Prostate gland (tissue), 2 donors: Measurements from ENCODE around the gene VSIG10L. TPM values are rescaled to one million over a fixed set of nuclear protein-coding genes. Genes with fewer than 3 reads are reported as not detected.

ENCODE experiments used
- DNase-seq: peaks from one replicate; pipeline ENCODE4 v3.0.0-alpha.2; 2019; ENCODE audit warnings: low spot score
- H3K27ac ChIP-seq, 2 donors: fragments of 200-600 bp; sonication (generic); 2 replicates each; pipeline ENCODE4 v1.5.1; 2017 to 2019
- H3K27me3 ChIP-seq: fragments of 200-600 bp; sonication (generic); replicated peaks from 2 replicates; pipeline ENCODE4 v1.5.1; 2019; ENCODE audit not compliant: insufficient read depth
- H3K36me3 ChIP-seq, 2 donors: fragments of 200-600 bp; sonication (generic); 1 replicate in 1 of 2; 2 replicates in 1 of 2; pipeline versions ENCODE4 v1.5.1 to v1.8.1; 2017 to 2019
- H3K4me1 ChIP-seq: fragments of 200-600 bp; sonication (generic); replicated peaks from 2 replicates; pipeline ENCODE4 v1.5.1; 2019
- H3K4me3 ChIP-seq, 2 donors: fragments of 200-600 bp; sonication (generic); 2 replicates each; pipeline ENCODE4 v1.5.1; 2017 to 2019
- H3K9me3 ChIP-seq: fragments of 200-600 bp; sonication (generic); 2 replicates; pipeline ENCODE4 v1.5.1; 2017
- CTCF ChIP-seq, 4 experiments: fragments of 200-600 bp in 2 of 4; fragments of 450-650 bp in 2 of 4; sonication (generic) in 2 of 4; IDR thresholded peaks; 1 replicate in 3 of 4; 2 replicates in 1 of 4; pipeline ENCODE4 v1.5.1; 2016 to 2019; ENCODE audit warnings: antibody characterized with exemption in 4 of 4, mild to moderate bottlenecking in 2 of 4, moderate library complexity in 2 of 4
- POLR2A ChIP-seq: fragments of 450-650 bp; IDR thresholded peaks from one replicate; pipeline ENCODE4 v1.6.1; 2016; ENCODE audit warnings: antibody characterized with exemption, mild to moderate bottlenecking
- POLR2AphosphoS5 ChIP-seq: sonication (generic); formaldehyde crosslinking; IDR thresholded peaks from one replicate; pipeline ENCODE4 v1.6.1; 2017; ENCODE audit warnings: antibody characterized with exemption
- WGBS: methylation state at CpG from one replicate; pipeline ENCODE4 v1.1.5; 2018; 5-methylcytosine and 5-hydroxymethylcytosine counted together
- intact Hi-C: fragments of 100-400 bp; cut with DNase I; formaldehyde crosslinking; loops from one replicate; pipeline ENCODE4 v1.14.2; 2022
- total RNA-seq, 2 donors: library from RNA; depleted of rRNA; stranded (reverse); fragments of >200 nt; gene quantifications; one replicate each; pipeline ENCODE4 v1.1.0, GENCODE V29; 2016

VSIG10L gene
- total RNA-seq, 2 donors from 2014 or later = 2.3 to 9.9 TPM

- no peak for TF ChIP-seq CTCF (IDR thresholded peaks at IDR 0.05)
- TF ChIP-seq POLR2A = no peak
- TF ChIP-seq POLR2AphosphoS5 = no peak
- H3K27me3 ChIP-seq = peaks cover 17% of the 10 kb centered on the region
- WGBS = 16% methylated on average over 34 of the region's 36 CpGs
- no peaks in the 10 kb centered on the region for H3K36me3 ChIP-seq
- no peak overlapping the region for H3K27ac ChIP-seq
- intact Hi-C loops = no loop called here
- no peak overlapping the region for H3K4me3 ChIP-seq
- H3K4me1 ChIP-seq = no peaks in the 10 kb centered on the region
- H3K9me3 ChIP-seq = no peaks in the 10 kb centered on the region
- DNase-seq = no peak
Observed at GRCh38 chr19:51326216-51327065, 15.5 kb downstream of the VSIG10L start.

GRCh38 chr19:51325161-51325976, 16.6 kb downstream of the VSIG10L start:
- H3K4me3 ChIP-seq = no peak overlapping the region
- TF ChIP-seq POLR2A = no peak
- TF ChIP-seq POLR2AphosphoS5 = no peak
- TF ChIP-seq CTCF (IDR thresholded peaks at IDR 0.05) = no peak
- no peak for DNase-seq
- WGBS = 72% methylated on average over 25 of the region's 26 CpGs
- intact Hi-C loops = no loop called here
- peaks cover 17% of the 10 kb centered on the region for H3K27me3 ChIP-seq
- H3K9me3 ChIP-seq = no peaks in the 10 kb centered on the region
- H3K36me3 ChIP-seq = no peaks in the 10 kb centered on the region
- no peaks in the 10 kb centered on the region for H3K4me1 ChIP-seq
- no peak overlapping the region for H3K27ac ChIP-seq

- no peaks in the 10 kb centered on the region for H3K4me1 ChIP-seq
- TF ChIP-seq POLR2AphosphoS5 (no peak), POLR2A (no peak), CTCF (IDR thresholded peaks at IDR 0.05) (no peak)
- H3K27ac ChIP-seq = no peak overlapping the region
- no peaks in the 10 kb centered on the region for H3K36me3 ChIP-seq
- WGBS = 55% methylated on average over 6 of the region's 6 CpGs
- no peaks in the 10 kb centered on the region for H3K9me3 ChIP-seq
- no peak overlapping the region for H3K4me3 ChIP-seq
- intact Hi-C loops = no loop called here
- H3K27me3 ChIP-seq = peaks cover 15% of the 10 kb centered on the region
- DNase-seq = no peak
Observed at GRCh38 chr19:51324167-51324481, 17.8 kb downstream of the VSIG10L start.

GRCh38 chr19:51323481-51324166, 18.3 kb downstream of the VSIG10L start:
- 81% methylated on average over 29 of the region's 29 CpGs for WGBS
- Histone ChIP-seq H3K36me3 (no peaks in the 10 kb centered on the region), H3K4me3 (no peak overlapping the region), H3K27me3 (peaks cover 12% of the 10 kb centered on the region), H3K4me1 (no peaks in the 10 kb centered on the region), H3K27ac (no peak overlapping the region), H3K9me3 (no peaks in the 10 kb centered on the region)
- DNase-seq = no peak
- intact Hi-C loops = no loop called here
- TF ChIP-seq POLR2AphosphoS5 = no peak

GRCh38 chr19:51321799-51322198, 20.1 kb downstream of the VSIG10L start:
- Histone ChIP-seq H3K4me3 (no peak overlapping the region), H3K36me3 (no peaks in the 10 kb centered on the region), H3K4me1 (no peaks in the 10 kb centered on the region), H3K27ac (no peak overlapping the region), H3K27me3 (peaks cover 10% of the 10 kb centered on the region), H3K9me3 (no peaks in the 10 kb centered on the region)
- WGBS = 63% methylated on average over 13 of the region's 14 CpGs
- no peak for DNase-seq
- TF ChIP-seq POLR2AphosphoS5 (no peak), POLR2A (no peak), CTCF (IDR thresholded peaks at IDR 0.05) (no peak)
- intact Hi-C loops = no loop called here
